Naive thymus-derived CD4-positive, alpha-beta T cell (primary cell): ENCODE results near the gene ST3GAL5. TPM values are rescaled to one million over a fixed set of nuclear protein-coding genes. Genes with fewer than 3 reads are reported as not detected.

Experiments
- ATAC-seq: fragments of 150-1000 bp; cut with Tn5 transposase; 2 replicates; pipeline ENCODE4 v1.10.0; 2021; ENCODE audit warnings: mild to moderate bottlenecking, moderate library complexity
- CTCF ChIA-PET: fragments of 350-600 bp; sonication (Branson Sonifier 250); formaldehyde crosslinking; loops from one replicate; lab custom pipeline; 2021; ENCODE audit warnings: antibody characterized with exemption; lab: Charles Lee
- POLR2A ChIA-PET: fragments of 350-600 bp; sonication (Branson Sonifier 250); formaldehyde crosslinking; loops from one replicate; lab custom pipeline; 2021; ENCODE audit warnings: antibody characterized with exemption, inconsistent platforms; lab: Charles Lee
- DNase-seq, 9 donors: peaks; one replicate each; pipeline versions ENCODE4 v3.0.0 to v3.0.0-alpha.2; 2020 to 2022; ENCODE audit warnings: mixed read lengths in 1 of 9
- H3K27ac ChIP-seq: one replicate; pipeline ENCODE4 v1.7.0; 2013; ENCODE audit warnings: mild to moderate bottlenecking, low read depth, low read length, moderate library complexity
- H3K27me3 ChIP-seq, 2 donors: one replicate each; pipeline ENCODE4 v1.7.0; 2013; ENCODE audit warnings: low read length in 2 of 2, mild to moderate bottlenecking in 2 of 2, moderate library complexity in 2 of 2; ENCODE audit not compliant: control insufficient read depth in 2 of 2, insufficient read depth in 2 of 2
- H3K36me3 ChIP-seq, 3 experiments: 1 replicate in 2 of 3; 2 replicates in 1 of 3; pipeline ENCODE4 v1.7.0; 2013; ENCODE audit warnings: low read length in 3 of 3, mild to moderate bottlenecking in 3 of 3, moderate library complexity in 1 of 3; ENCODE audit not compliant: insufficient read depth in 3 of 3, control insufficient read depth in 2 of 3
- H3K4me1 ChIP-seq, 2 donors: one replicate each; pipeline ENCODE4 v1.7.0; 2013; ENCODE audit warnings: low read length in 2 of 2, mild to moderate bottlenecking in 2 of 2, moderate library complexity in 1 of 2; ENCODE audit not compliant: control insufficient read depth in 2 of 2, insufficient read depth in 2 of 2
- H3K4me3 ChIP-seq: 2 replicates; pipeline ENCODE4 v1.7.0; 2013; ENCODE audit warnings: mild to moderate bottlenecking, low read length
- H3K9me3 ChIP-seq, 3 experiments: 1 replicate in 2 of 3; 2 replicates in 1 of 3; pipeline ENCODE4 v1.7.0; 2013; ENCODE audit warnings: low read length in 3 of 3; ENCODE audit not compliant: control insufficient read depth in 2 of 3
- H3K27ac Mint-ChIP-seq, 9 donors: one replicate each; pipeline ENCODE4 v1.8.0; 2020 to 2022; ENCODE audit warnings: mixed read lengths in 9 of 9, mild to moderate bottlenecking in 8 of 9, moderate library complexity in 5 of 9, inconsistent platforms in 2 of 9
- H3K27me3 Mint-ChIP-seq, 5 donors: one replicate each; pipeline ENCODE4 v1.8.0; 2021 to 2022; ENCODE audit warnings: mixed read lengths in 5 of 5, mild to moderate bottlenecking in 1 of 5
- H3K36me3 Mint-ChIP-seq, 5 donors: one replicate each; pipeline ENCODE4 v1.8.0; 2020 to 2022; ENCODE audit warnings: mixed read lengths in 5 of 5, mild to moderate bottlenecking in 3 of 5, inconsistent platforms in 1 of 5
- H3K4me1 Mint-ChIP-seq, 7 donors: one replicate each; pipeline ENCODE4 v1.8.0; 2020 to 2022; ENCODE audit warnings: mixed read lengths in 7 of 7, mild to moderate bottlenecking in 3 of 7, inconsistent platforms in 1 of 7
- H3K4me3 Mint-ChIP-seq, 10 donors: one replicate each; pipeline ENCODE4 v1.8.0; 2020 to 2022; ENCODE audit warnings: mild to moderate bottlenecking in 10 of 10, mixed read lengths in 10 of 10, moderate library complexity in 6 of 10, inconsistent platforms in 2 of 10
- H3K9me3 Mint-ChIP-seq, 11 donors: one replicate each; pipeline ENCODE4 v1.8.0; 2020 to 2022; ENCODE audit warnings: mixed read lengths in 11 of 11, mild to moderate bottlenecking in 4 of 11, inconsistent platforms in 1 of 11, moderate library complexity in 1 of 11
- intact Hi-C, 2 donors: fragments of 100-400 bp; cut with micrococcal nuclease; formaldehyde crosslinking; loops; one replicate each; pipeline ENCODE4 v1.15.1; 2023
- polyA plus RNA-seq, 2 donors: library from polyadenylated mRNA; unstranded; fragments of 300-500 nt; fragmentation: Illumina TruSeq; gene quantifications; one replicate each; pipeline ENCODE4 v1.2.3, GENCODE V29; 2021
- total RNA-seq, 6 experiments: library from RNA in 5 of 6; stranded (reverse) in 5 of 6; gene quantifications; 1 replicate in 5 of 6; 2 replicates in 1 of 6; pipeline ENCODE4 v1.2.3 and lab custom pipeline; 2021 to 2026

Gene ST3GAL5
- total and polyA plus RNA-seq, 7 experiments from 2014 or later = 15.0 to 53.6 (median 39.3) TPM

- no peaks in the 10 kb centered on the region for H3K27me3 Mint-ChIP-seq
- no peaks in the 10 kb centered on the region for H3K9me3 Mint-ChIP-seq
- POLR2A ChIA-PET = interaction anchor here (1.0 kb wide), 1 partner anchor 8 kb away, joined by 4 read pairs; no protein-coding TSS in a partner anchor
- ATAC-seq = no peak
- Histone ChIP-seq H3K27me3 (no peaks in the 10 kb centered on the region), H3K36me3 (peaks cover 0 to 30% (median 13%) of the 10 kb centered on the region in 3 experiments), H3K4me3 (no peak overlapping the region), H3K9me3 (no peaks in the 10 kb centered on the region), H3K27ac (peak overlapping the region; percentile 32), H3K4me1 (peaks cover 16 to 33% of the 10 kb centered on the region in 2 donors)
- no peak for DNase-seq
- peaks cover 7 to 55% (median 39%) of the 10 kb centered on the region in 5 donors for H3K36me3 Mint-ChIP-seq
- peaks cover 22 to 79% (median 64%) of the 10 kb centered on the region in 7 donors for H3K4me1 Mint-ChIP-seq
- peak overlapping the region; percentile 47 to 94 (median 83) for H3K27ac Mint-ChIP-seq
- intact Hi-C loops = loop anchor here (1.0 kb wide), 1 partner anchor 8 kb away; no protein-coding TSS in a partner anchor
- peak overlapping the region in 8 of 10 donors; percentile 25 to 71 (median 49) for H3K4me3 Mint-ChIP-seq
- CTCF ChIA-PET = no interaction called here
These were observed 27.1 kb downstream of the ST3GAL5 start for GRCh38 chr2:85861650-85862049.

- H3K9me3 Mint-ChIP-seq = peaks cover 0 to under 1% (median 0%) of the 10 kb centered on the region in 11 donors
- H3K27ac ChIP-seq = peak overlapping the region; percentile 32
- H3K36me3 ChIP-seq = peaks cover 0 to 31% (median 13%) of the 10 kb centered on the region in 3 experiments
- H3K27ac Mint-ChIP-seq = peak overlapping the region; percentile 27 to 94 (median 83)
- peaks cover 19 to 77% (median 62%) of the 10 kb centered on the region in 7 donors for H3K4me1 Mint-ChIP-seq
- peaks cover 16 to 29% of the 10 kb centered on the region in 2 donors for H3K4me1 ChIP-seq
- ChIA-PET CTCF (interaction anchor here (0.5 to 1.3 kb wide), 3 partner anchors 23 to 707 kb away, joined by 3 to 7 read pairs (median 3); no protein-coding TSS in a partner anchor), POLR2A (interaction anchor here (1.0 kb wide), 1 partner anchor 8 kb away, joined by 4 read pairs; no protein-coding TSS in a partner anchor)
- H3K9me3 ChIP-seq = no peaks in the 10 kb centered on the region
- H3K36me3 Mint-ChIP-seq = peaks cover 7 to 57% (median 43%) of the 10 kb centered on the region in 5 donors
- no peak for DNase-seq
- peak; percentile 48 for ATAC-seq
- H3K27me3 Mint-ChIP-seq = no peaks in the 10 kb centered on the region
- H3K27me3 ChIP-seq = no peaks in the 10 kb centered on the region
- H3K4me3 Mint-ChIP-seq = peak overlapping the region in 7 of 10 donors; percentile 25 to 71 (median 55)
- no peak overlapping the region for H3K4me3 ChIP-seq
- intact Hi-C loops = loop anchor here (1.0 kb wide), 1 partner anchor 8 kb away; no protein-coding TSS in a partner anchor
These were observed 27.6 kb downstream of the ST3GAL5 start for GRCh38 chr2:85861180-85861579.

- H3K4me3 Mint-ChIP-seq = no peak overlapping the region
- Histone ChIP-seq H3K27me3 (no peaks in the 10 kb centered on the region), H3K4me3 (no peak overlapping the region), H3K27ac (no peak overlapping the region), H3K9me3 (no peaks in the 10 kb centered on the region), H3K36me3 (peaks cover 0 to 34% (median 13%) of the 10 kb centered on the region in 3 experiments), H3K4me1 (peaks cover 25 to 41% of the 10 kb centered on the region in 2 donors)
- peaks cover 26 to 77% (median 68%) of the 10 kb centered on the region in 7 donors for H3K4me1 Mint-ChIP-seq
- DNase-seq (no peak), ATAC-seq (no peak)
- intact Hi-C loops = loop anchor here in 1 of 2 donors (10.0 kb wide), 1 partner anchor 336 kb away; the partner anchor contains the start of genes IMMT and MRPL35
- H3K27ac Mint-ChIP-seq = peak overlapping the region in 7 of 9 donors; percentile 24 to 85 (median 29)
- CTCF ChIA-PET = interaction anchor here (1.5 to 1.6 kb wide), 2 partner anchors 29 to 180 kb away, joined by 3 to 4 read pairs; no protein-coding TSS in a partner anchor
- no peaks in the 10 kb centered on the region for H3K27me3 Mint-ChIP-seq
- POLR2A ChIA-PET = interaction anchor here (1.2 kb wide), 2 partner anchors 10 to 28 kb away, joined by 3 to 4 read pairs; no protein-coding TSS in a partner anchor
- H3K36me3 Mint-ChIP-seq = peaks cover 13 to 72% (median 62%) of the 10 kb centered on the region in 5 donors
- H3K9me3 Mint-ChIP-seq = peaks cover 0 to 13% (median 0%) of the 10 kb centered on the region in 11 donors
These were observed 29.9 kb downstream of the ST3GAL5 start for GRCh38 chr2:85858841-85859240.

GRCh38 chr2:85854897-85855296 lies 33.9 kb downstream of the ST3GAL5 start:
- H3K27ac ChIP-seq = peak overlapping the region; percentile 91
- Mint-ChIP-seq H3K27me3 (no peaks in the 10 kb centered on the region), H3K4me1 (peaks cover 48 to 80% (median 72%) of the 10 kb centered on the region in 7 donors), H3K36me3 (peaks cover 13 to 74% (median 45%) of the 10 kb centered on the region in 5 donors), H3K27ac (peak overlapping the region; percentile 98 to 100 (median 100)), H3K4me3 (peak overlapping the region; percentile 10 to 94 (median 86)), H3K9me3 (peaks cover 0 to 13% (median 0%) of the 10 kb centered on the region in 11 donors)
- ChIA-PET CTCF (interaction anchor here (0.6 to 3.3 kb wide), 3 partner anchors 24 to 186 kb away, joined by 3 to 29 read pairs (median 4); partner anchors contain the start of gene ST3GAL5), POLR2A (interaction anchor here (1.0 to 7.0 kb wide), 8 partner anchors 9 to 182 kb away, joined by 4 to 92 read pairs (median 8); partner anchors contain the start of gene ST3GAL5)
- DNase-seq (peak in 1 of 9 donors; percentile 15), ATAC-seq (no peak)
- H3K9me3 ChIP-seq = no peaks in the 10 kb centered on the region
- intact Hi-C loops = loop anchor here (5.0 to 10.0 kb wide), 3 partner anchors 142 to 587 kb away; partner anchors contain the start of genes KDM3A (in 2 of the 2), IMMT (in 1 of the 2) and MRPL35 (in 1 of the 2)
- peaks cover 0 to 18% (median 9%) of the 10 kb centered on the region in 3 experiments for H3K36me3 ChIP-seq
- peak overlapping the region; percentile 36 for H3K4me3 ChIP-seq
- peaks cover 48 to 54% of the 10 kb centered on the region in 2 donors for H3K4me1 ChIP-seq
- H3K27me3 ChIP-seq = no peaks in the 10 kb centered on the region

- ATAC-seq = peak; percentile 10
- Mint-ChIP-seq H3K9me3 (peaks cover 0 to 13% (median 0%) of the 10 kb centered on the region in 11 donors), H3K4me1 (peaks cover 48 to 83% (median 69%) of the 10 kb centered on the region in 7 donors), H3K36me3 (peaks cover 12 to 74% (median 38%) of the 10 kb centered on the region in 5 donors), H3K4me3 (peak overlapping the region; percentile 80 to 94 (median 86)), H3K27ac (peak overlapping the region; percentile 98 to 100 (median 100)), H3K27me3 (no peaks in the 10 kb centered on the region)
- no peak for DNase-seq
- CTCF ChIA-PET = interaction anchor here (1.0 to 3.3 kb wide), 4 partner anchors 23 to 182 kb away, joined by 3 to 29 read pairs (median 6); partner anchors contain the start of gene ST3GAL5
- Histone ChIP-seq H3K9me3 (no peaks in the 10 kb centered on the region), H3K27me3 (no peaks in the 10 kb centered on the region), H3K4me1 (peaks cover 54% of the 10 kb centered on the region in 2 donors), H3K27ac (peak overlapping the region; percentile 91), H3K4me3 (peak overlapping the region; percentile 36), H3K36me3 (peaks cover 0 to 10% (median 5%) of the 10 kb centered on the region in 3 experiments)
- POLR2A ChIA-PET = interaction anchor here (0.5 to 7.0 kb wide), 15 partner anchors 9 to 587 kb away, joined by 3 to 92 read pairs (median 7); partner anchors contain the start of genes KDM3A, POLR1A, PTCD3 and ST3GAL5
- intact Hi-C loops = loop anchor here (5.0 to 10.0 kb wide), 3 partner anchors 143 to 588 kb away; partner anchors contain the start of genes KDM3A (in 2 of the 2), IMMT (in 1 of the 2) and MRPL35 (in 1 of the 2)
These were observed 34.7 kb downstream of the ST3GAL5 start for GRCh38 chr2:85854166-85854509.
